Fibroblast of villous mesenchyme (primary cell): ENCODE measurements around the gene ANLN. TPM values are rescaled to one million over a fixed set of nuclear protein-coding genes. Genes with fewer than 3 reads are reported as not detected.
A peak's percentile ranks its signal among the peaks of the same experiment; 100 is the strongest.
"Not testable (repeated sequence)": the region's sequence is repeated elsewhere in the genome, so short reads cannot be mapped to it uniquely, and the experiment has no call there.

Experiments
- DNase-seq: peaks from one replicate; pipeline ENCODE4 v3.0.0-alpha.2; 2010; ENCODE audit warnings: low read depth
- H3K4me3 ChIP-seq: 2 replicates; pipeline ENCODE4 v1.5.1; 2011; ENCODE audit warnings: low read depth, mild to moderate bottlenecking, low read length
- CTCF ChIP-seq: IDR thresholded peaks from 2 replicates; pipeline ENCODE4 v1.5.1; 2012; ENCODE audit warnings: low read depth, mild to moderate bottlenecking, low read length; ENCODE audit not compliant: insufficient read depth
- total RNA-seq: library from RNA; depleted of rRNA; stranded (reverse); fragments of >200 nt; gene quantifications from 2 replicates; pipeline ENCODE4 v1.2.3, GENCODE V29; 2012

The ANLN gene
- total RNA-seq, 1 donor: 119 TPM

- peak overlapping the region; percentile 78 for H3K4me3 ChIP-seq
- TF ChIP-seq CTCF: peak; percentile 86
- DNase-seq: peak; percentile 78
Measured at GRCh38 chr7:36366718-36367560, 22.7 kb upstream of the ANLN start.

DNA sequence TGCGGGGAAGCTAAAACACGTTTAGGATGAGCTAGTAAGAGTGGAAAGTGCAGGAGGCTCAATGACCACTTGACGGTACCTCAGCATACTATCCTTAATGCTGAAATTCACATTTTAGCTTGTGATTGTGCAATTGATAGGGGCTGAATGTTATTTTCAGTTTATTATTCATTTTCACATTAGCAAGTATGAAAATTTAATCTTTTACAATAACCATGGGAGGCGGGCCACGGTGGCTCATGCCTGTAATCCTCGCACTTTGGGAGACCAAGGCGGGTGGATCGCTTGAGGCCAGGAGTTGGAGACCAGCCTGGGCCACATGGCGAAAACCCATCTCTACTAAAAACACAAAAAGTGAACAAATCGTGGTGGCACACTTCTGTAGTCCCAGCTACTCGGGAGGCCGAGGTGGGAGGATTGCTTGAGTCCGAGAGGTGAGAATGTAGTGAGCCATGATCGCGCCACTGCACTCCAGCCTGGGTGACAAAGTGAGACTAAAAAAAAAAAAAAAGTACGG, 22.0 kb upstream of the ANLN start:
- no peak for DNase-seq
- no peak for TF ChIP-seq CTCF
- H3K4me3 ChIP-seq: peak overlapping the region; percentile 78

DNA sequence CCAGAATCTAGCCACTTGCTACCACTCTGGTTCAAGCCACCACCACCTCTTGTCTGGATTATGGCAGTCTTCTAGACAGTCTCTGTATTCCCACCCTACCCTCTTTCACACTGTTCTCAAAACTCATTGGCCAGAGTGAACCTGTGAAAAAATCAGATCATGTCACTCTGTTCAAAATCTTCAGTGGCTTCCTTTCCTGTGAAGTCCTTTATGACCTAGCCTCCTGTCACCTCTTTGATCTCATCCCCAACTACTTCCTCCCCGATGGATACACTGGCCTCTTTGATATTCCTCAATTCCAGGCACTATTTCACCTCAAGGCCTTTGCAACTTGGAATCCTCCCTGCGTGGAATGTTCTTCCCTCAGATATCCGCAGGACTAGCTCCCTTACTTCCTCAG, 21.2 kb upstream of the ANLN start:
- H3K4me3 ChIP-seq: no peak overlapping the region
- TF ChIP-seq CTCF: no peak
- no peak for DNase-seq

GRCh38 chr7:36369171-36369570, 20.5 kb upstream of the ANLN start:
- TF ChIP-seq CTCF: no peak

DNA sequence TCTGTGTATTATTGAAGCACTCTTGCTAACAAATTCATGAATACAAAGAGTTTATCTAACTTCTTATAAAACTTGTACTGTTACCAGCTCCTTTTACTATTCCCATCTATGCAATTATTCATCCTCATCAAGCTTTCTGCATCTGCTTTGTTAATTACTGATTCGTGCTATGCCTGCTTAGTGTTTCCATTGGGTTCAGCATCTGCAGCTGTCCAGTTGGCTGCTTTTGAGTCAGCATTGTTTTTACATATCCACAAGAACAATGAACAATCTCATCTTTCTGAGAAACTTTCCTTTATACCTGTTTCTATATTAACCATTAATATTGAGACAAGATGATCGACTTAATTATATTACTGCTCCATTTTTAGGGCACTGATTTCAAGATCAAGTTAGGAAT, 19.6 kb upstream of the ANLN start:
- no peak for DNase-seq
- no peak overlapping the region for H3K4me3 ChIP-seq
- no peak for TF ChIP-seq CTCF

More at GRCh38 chr7:36369171-36369570, 20.5 kb upstream of the ANLN start:
- no peak for DNase-seq
- no peak overlapping the region for H3K4me3 ChIP-seq

GRCh38 chr7:36372156-36372555, 17.5 kb upstream of the ANLN start:
- H3K4me3 ChIP-seq: no peak overlapping the region
- TF ChIP-seq CTCF: no peak
- no peak for DNase-seq

GRCh38 chr7:36378555-36378954, 11.1 kb upstream of the ANLN start:
- DNase-seq, H3K4me3 ChIP-seq: not testable (repeated sequence)
